Measurements from ENCODE around the gene KLRC3.
"Not testable (repeated sequence)": the region's sequence is repeated elsewhere in the genome, so short reads cannot be mapped to it uniquely, and the experiment has no call there.

Gene KLRC3

GRCh38 chr12:10420334-10420733, at the start of gene KLRC3:
Gene KLRC3, minus strand, starts transcription at chr12:10420595. Its CDS starts 45 bp downstream, at chr12:10420550.
- H3K27ac ChIP-seq (ENCODE audit: low read depth, low read length); H3K4me3 ChIP-seq (ENCODE audit: low read depth in 1 of 2, low read length in 2 of 2); H3K9ac ChIP-seq (ENCODE audit: low read depth in 1 of 2, low read length in 2 of 2): not testable (repeated sequence)

GRCh38 chr12:10469701-10470100, 49.3 kb upstream of the KLRC3 start:
- no peak overlapping the region for H3K27ac ChIP-seq (ENCODE audit: low read depth, low read length)
- H3K4me3 ChIP-seq (ENCODE audit: low read depth in 1 of 2, low read length in 2 of 2) = no peak overlapping the region
- H3K4me1 ChIP-seq (ENCODE audit: control insufficient read depth in 1 of 2, insufficient read depth in 2 of 2, low read length in 2 of 2) = no peaks in the 10 kb centered on the region
- no peaks in the 10 kb centered on the region for H3K36me3 ChIP-seq (ENCODE audit: control insufficient read depth in 1 of 2, insufficient read depth in 2 of 2, low read length in 2 of 2)
- H3K27me3 ChIP-seq (ENCODE audit: control insufficient read depth in 1 of 2, insufficient read depth in 2 of 2, low read length in 2 of 2) = no peaks in the 10 kb centered on the region
- no peak overlapping the region for H3K9ac ChIP-seq (ENCODE audit: low read depth in 1 of 2, low read length in 2 of 2)
- no peaks in the 10 kb centered on the region for H3K9me3 ChIP-seq (ENCODE audit: control insufficient read depth in 1 of 2, low read length in 2 of 2)

More at GRCh38 chr12:10420334-10420733, at the start of gene KLRC3:
- H3K36me3 ChIP-seq (ENCODE audit: control insufficient read depth in 1 of 2, insufficient read depth in 2 of 2, low read length in 2 of 2); H3K4me1 ChIP-seq (ENCODE audit: control insufficient read depth in 1 of 2, insufficient read depth in 2 of 2, low read length in 2 of 2); H3K27me3 ChIP-seq (ENCODE audit: control insufficient read depth in 1 of 2, insufficient read depth in 2 of 2, low read length in 2 of 2); H3K9me3 ChIP-seq (ENCODE audit: control insufficient read depth in 1 of 2, low read length in 2 of 2): not testable (repeated sequence)

GRCh38 chr12:10466311-10466710, 45.9 kb upstream of the KLRC3 start:
- H3K9me3 ChIP-seq (ENCODE audit: control insufficient read depth in 1 of 2, low read length in 2 of 2) = no peaks in the 10 kb centered on the region
- H3K4me1 ChIP-seq (ENCODE audit: control insufficient read depth in 1 of 2, insufficient read depth in 2 of 2, low read length in 2 of 2) = no peaks in the 10 kb centered on the region
- no peaks in the 10 kb centered on the region for H3K36me3 ChIP-seq (ENCODE audit: control insufficient read depth in 1 of 2, insufficient read depth in 2 of 2, low read length in 2 of 2)
- H3K9ac ChIP-seq (ENCODE audit: low read depth in 1 of 2, low read length in 2 of 2) = no peak overlapping the region
- H3K27me3 ChIP-seq (ENCODE audit: control insufficient read depth in 1 of 2, insufficient read depth in 2 of 2, low read length in 2 of 2) = no peaks in the 10 kb centered on the region
- H3K4me3 ChIP-seq (ENCODE audit: low read depth in 1 of 2, low read length in 2 of 2) = no peak overlapping the region
- no peak overlapping the region for H3K27ac ChIP-seq (ENCODE audit: low read depth, low read length)

GRCh38 chr12:10457760-10458159, 37.4 kb upstream of the KLRC3 start:
- no peak overlapping the region for H3K9ac ChIP-seq (ENCODE audit: low read depth in 1 of 2, low read length in 2 of 2)
- H3K9me3 ChIP-seq (ENCODE audit: control insufficient read depth in 1 of 2, low read length in 2 of 2) = peaks cover 2 to 5% of the 10 kb centered on the region in 2 donors
- H3K4me3 ChIP-seq (ENCODE audit: low read depth in 1 of 2, low read length in 2 of 2) = no peak overlapping the region

GRCh38 chr12:10456856-10457255, 36.5 kb upstream of the KLRC3 start:
- H3K4me1 ChIP-seq (ENCODE audit: control insufficient read depth in 1 of 2, insufficient read depth in 2 of 2, low read length in 2 of 2) = no peaks in the 10 kb centered on the region
- no peaks in the 10 kb centered on the region for H3K36me3 ChIP-seq (ENCODE audit: control insufficient read depth in 1 of 2, insufficient read depth in 2 of 2, low read length in 2 of 2)
- peaks cover 2 to 5% of the 10 kb centered on the region in 2 donors for H3K9me3 ChIP-seq (ENCODE audit: control insufficient read depth in 1 of 2, low read length in 2 of 2)
- no peak overlapping the region for H3K9ac ChIP-seq (ENCODE audit: low read depth in 1 of 2, low read length in 2 of 2)
- H3K27ac ChIP-seq (ENCODE audit: low read depth, low read length) = no peak overlapping the region
- no peaks in the 10 kb centered on the region for H3K27me3 ChIP-seq (ENCODE audit: control insufficient read depth in 1 of 2, insufficient read depth in 2 of 2, low read length in 2 of 2)
- H3K4me3 ChIP-seq (ENCODE audit: low read depth in 1 of 2, low read length in 2 of 2) = no peak overlapping the region

More at GRCh38 chr12:10457760-10458159, 37.4 kb upstream of the KLRC3 start:
- Histone ChIP-seq H3K27me3 (ENCODE audit: control insufficient read depth in 1 of 2, insufficient read depth in 2 of 2, low read length in 2 of 2) (no peaks in the 10 kb centered on the region), H3K27ac (ENCODE audit: low read depth, low read length) (no peak overlapping the region), H3K36me3 (ENCODE audit: control insufficient read depth in 1 of 2, insufficient read depth in 2 of 2, low read length in 2 of 2) (no peaks in the 10 kb centered on the region), H3K4me1 (ENCODE audit: control insufficient read depth in 1 of 2, insufficient read depth in 2 of 2, low read length in 2 of 2) (no peaks in the 10 kb centered on the region)

GRCh38 chr12:10455766-10456165, 35.4 kb upstream of the KLRC3 start:
- Histone ChIP-seq H3K36me3 (ENCODE audit: control insufficient read depth in 1 of 2, insufficient read depth in 2 of 2, low read length in 2 of 2) (no peaks in the 10 kb centered on the region), H3K9ac (ENCODE audit: low read depth in 1 of 2, low read length in 2 of 2) (no peak overlapping the region), H3K4me3 (ENCODE audit: low read depth in 1 of 2, low read length in 2 of 2) (no peak overlapping the region), H3K27ac (ENCODE audit: low read depth, low read length) (no peak overlapping the region), H3K9me3 (ENCODE audit: control insufficient read depth in 1 of 2, low read length in 2 of 2) (peaks cover 2 to 5% of the 10 kb centered on the region in 2 donors), H3K4me1 (ENCODE audit: control insufficient read depth in 1 of 2, insufficient read depth in 2 of 2, low read length in 2 of 2) (no peaks in the 10 kb centered on the region), H3K27me3 (ENCODE audit: control insufficient read depth in 1 of 2, insufficient read depth in 2 of 2, low read length in 2 of 2) (no peaks in the 10 kb centered on the region)

GRCh38 chr12:10454531-10454930, 34.1 kb upstream of the KLRC3 start:
- no peaks in the 10 kb centered on the region for H3K36me3 ChIP-seq (ENCODE audit: control insufficient read depth in 1 of 2, insufficient read depth in 2 of 2, low read length in 2 of 2)
- peaks cover 2 to 5% of the 10 kb centered on the region in 2 donors for H3K9me3 ChIP-seq (ENCODE audit: control insufficient read depth in 1 of 2, low read length in 2 of 2)
- no peaks in the 10 kb centered on the region for H3K27me3 ChIP-seq (ENCODE audit: control insufficient read depth in 1 of 2, insufficient read depth in 2 of 2, low read length in 2 of 2)
- H3K9ac ChIP-seq (ENCODE audit: low read depth in 1 of 2, low read length in 2 of 2) = no peak overlapping the region
- no peak overlapping the region for H3K27ac ChIP-seq (ENCODE audit: low read depth, low read length)
- no peaks in the 10 kb centered on the region for H3K4me1 ChIP-seq (ENCODE audit: control insufficient read depth in 1 of 2, insufficient read depth in 2 of 2, low read length in 2 of 2)
- H3K4me3 ChIP-seq (ENCODE audit: low read depth in 1 of 2, low read length in 2 of 2) = no peak overlapping the region

- Histone ChIP-seq H3K4me1 (ENCODE audit: control insufficient read depth in 1 of 2, insufficient read depth in 2 of 2, low read length in 2 of 2) (no peaks in the 10 kb centered on the region), H3K27me3 (ENCODE audit: control insufficient read depth in 1 of 2, insufficient read depth in 2 of 2, low read length in 2 of 2) (no peaks in the 10 kb centered on the region), H3K9me3 (ENCODE audit: control insufficient read depth in 1 of 2, low read length in 2 of 2) (peaks cover 2 to 5% of the 10 kb centered on the region in 2 donors), H3K4me3 (ENCODE audit: low read depth in 1 of 2, low read length in 2 of 2) (no peak within 1 kb of the TSS), H3K9ac (ENCODE audit: low read depth in 1 of 2, low read length in 2 of 2) (no peak within 1 kb of the TSS), H3K27ac (ENCODE audit: low read depth, low read length) (no peak within 1 kb of the TSS), H3K36me3 (ENCODE audit: control insufficient read depth in 1 of 2, insufficient read depth in 2 of 2, low read length in 2 of 2) (no peaks in the 10 kb centered on the region)
Measured at GRCh38 chr12:10453156-10453555, 32.8 kb upstream of the KLRC3 start, which contains the start of gene KLRC1. Gene KLRC1, minus strand, starts transcription at chr12:10453377. Its CDS starts 2,221 bp downstream, at chr12:10451156.

- no peak overlapping the region for H3K4me3 ChIP-seq (ENCODE audit: low read depth in 1 of 2, low read length in 2 of 2)
- H3K4me1 ChIP-seq (ENCODE audit: control insufficient read depth in 1 of 2, insufficient read depth in 2 of 2, low read length in 2 of 2) = no peaks in the 10 kb centered on the region
- H3K9me3 ChIP-seq (ENCODE audit: control insufficient read depth in 1 of 2, low read length in 2 of 2) = no peaks in the 10 kb centered on the region
- H3K9ac ChIP-seq (ENCODE audit: low read depth in 1 of 2, low read length in 2 of 2) = no peak overlapping the region
- no peak overlapping the region for H3K27ac ChIP-seq (ENCODE audit: low read depth, low read length)
- H3K27me3 ChIP-seq (ENCODE audit: control insufficient read depth in 1 of 2, insufficient read depth in 2 of 2, low read length in 2 of 2) = no peaks in the 10 kb centered on the region
- H3K36me3 ChIP-seq (ENCODE audit: control insufficient read depth in 1 of 2, insufficient read depth in 2 of 2, low read length in 2 of 2) = no peaks in the 10 kb centered on the region
Measured at GRCh38 chr12:10448236-10448635, 27.8 kb upstream of the KLRC3 start.

- H3K27me3 ChIP-seq (ENCODE audit: control insufficient read depth in 1 of 2, insufficient read depth in 2 of 2, low read length in 2 of 2); H3K27ac ChIP-seq (ENCODE audit: low read depth, low read length); H3K4me3 ChIP-seq (ENCODE audit: low read depth in 1 of 2, low read length in 2 of 2); H3K36me3 ChIP-seq (ENCODE audit: control insufficient read depth in 1 of 2, insufficient read depth in 2 of 2, low read length in 2 of 2); H3K9me3 ChIP-seq (ENCODE audit: control insufficient read depth in 1 of 2, low read length in 2 of 2); H3K4me1 ChIP-seq (ENCODE audit: control insufficient read depth in 1 of 2, insufficient read depth in 2 of 2, low read length in 2 of 2); H3K9ac ChIP-seq (ENCODE audit: low read depth in 1 of 2, low read length in 2 of 2): not testable (repeated sequence)
Measured at GRCh38 chr12:10446052-10446451, 25.7 kb upstream of the KLRC3 start.

- not testable (repeated sequence) for H3K4me1 ChIP-seq (ENCODE audit: control insufficient read depth in 1 of 2, insufficient read depth in 2 of 2, low read length in 2 of 2); H3K9ac ChIP-seq (ENCODE audit: low read depth in 1 of 2, low read length in 2 of 2); H3K9me3 ChIP-seq (ENCODE audit: control insufficient read depth in 1 of 2, low read length in 2 of 2); H3K27ac ChIP-seq (ENCODE audit: low read depth, low read length); H3K4me3 ChIP-seq (ENCODE audit: low read depth in 1 of 2, low read length in 2 of 2); H3K36me3 ChIP-seq (ENCODE audit: control insufficient read depth in 1 of 2, insufficient read depth in 2 of 2, low read length in 2 of 2); H3K27me3 ChIP-seq (ENCODE audit: control insufficient read depth in 1 of 2, insufficient read depth in 2 of 2, low read length in 2 of 2)
Measured at GRCh38 chr12:10441144-10441543, 20.7 kb upstream of the KLRC3 start.

Data from duodenal mucosa (tissue), 2 donors.